OCI-LY7 (cell line): ENCODE results near the gene NUP188.

Source experiments
- EZH2phosphoT487 ChIP-seq: fragments of 200-600 bp; sonication (generic); IDR thresholded peaks from 2 replicates; pipeline ENCODE4 v1.6.1; 2018; ENCODE audit warnings: low read depth, borderline replicate concordance, mild to moderate bottlenecking, mixed run types, antibody characterized with exemption, low read length, moderate library complexity, mixed read lengths
- TF ChIP-seq, protein P1 (sequence below): fragments of 200-600 bp; sonication (generic); conservative IDR thresholded peaks from 2 replicates; pipeline ENCODE4 v1.5.1; 2014; ENCODE audit warnings: mild to moderate bottlenecking, antibody characterized with exemption, low read length, moderate library complexity, mixed read lengths

DNA sequence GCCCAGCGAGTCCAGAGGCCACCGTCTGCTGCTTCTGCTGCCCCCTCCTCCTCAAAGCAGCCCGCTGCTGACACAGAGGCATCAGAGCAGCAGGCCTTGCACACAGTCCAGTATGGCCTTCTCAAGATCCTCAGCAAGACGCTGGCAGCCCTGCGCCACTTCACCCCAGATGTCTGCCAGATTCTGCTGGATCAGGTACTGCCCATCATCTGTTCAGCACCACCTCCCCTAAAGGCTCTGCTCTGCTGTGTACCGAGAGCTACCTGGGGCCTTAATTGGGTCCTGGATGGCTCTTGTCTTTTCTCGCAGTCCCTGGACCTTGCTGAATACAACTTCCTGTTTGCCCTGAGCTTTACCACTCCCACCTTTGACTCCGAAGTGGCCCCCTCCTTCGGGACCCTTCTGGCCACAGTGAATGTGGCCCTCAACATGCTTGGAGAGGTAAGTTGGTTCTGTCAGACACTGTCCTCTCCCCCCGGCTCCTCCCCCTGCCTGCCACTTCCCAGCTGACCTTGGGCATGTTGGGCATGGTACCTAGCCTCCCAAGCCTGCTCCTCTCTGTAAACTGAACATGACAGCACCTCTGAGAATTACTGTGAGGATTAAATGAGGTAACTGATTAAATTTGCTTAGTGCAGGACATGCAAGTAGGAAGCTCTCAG is 58.0 kb downstream of the NUP188 start:
- TF ChIP-seq, protein P1, sequence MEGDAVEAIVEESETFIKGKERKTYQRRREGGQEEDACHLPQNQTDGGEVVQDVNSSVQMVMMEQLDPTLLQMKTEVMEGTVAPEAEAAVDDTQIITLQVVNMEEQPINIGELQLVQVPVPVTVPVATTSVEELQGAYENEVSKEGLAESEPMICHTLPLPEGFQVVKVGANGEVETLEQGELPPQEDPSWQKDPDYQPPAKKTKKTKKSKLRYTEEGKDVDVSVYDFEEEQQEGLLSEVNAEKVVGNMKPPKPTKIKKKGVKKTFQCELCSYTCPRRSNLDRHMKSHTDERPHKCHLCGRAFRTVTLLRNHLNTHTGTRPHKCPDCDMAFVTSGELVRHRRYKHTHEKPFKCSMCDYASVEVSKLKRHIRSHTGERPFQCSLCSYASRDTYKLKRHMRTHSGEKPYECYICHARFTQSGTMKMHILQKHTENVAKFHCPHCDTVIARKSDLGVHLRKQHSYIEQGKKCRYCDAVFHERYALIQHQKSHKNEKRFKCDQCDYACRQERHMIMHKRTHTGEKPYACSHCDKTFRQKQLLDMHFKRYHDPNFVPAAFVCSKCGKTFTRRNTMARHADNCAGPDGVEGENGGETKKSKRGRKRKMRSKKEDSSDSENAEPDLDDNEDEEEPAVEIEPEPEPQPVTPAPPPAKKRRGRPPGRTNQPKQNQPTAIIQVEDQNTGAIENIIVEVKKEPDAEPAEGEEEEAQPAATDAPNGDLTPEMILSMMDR = no peak
- TF ChIP-seq EZH2phosphoT487 = no peak
